GM10266 (cell line): Measurements from ENCODE around the gene PSD2.
A peak's percentile ranks its signal among the peaks of the same experiment; 100 is the strongest.

ENCODE experiments used
- DNase-seq: peaks from one replicate; pipeline ENCODE4 v3.0.0; 2012; ENCODE audit errors: extremely low spot score
- TF ChIP-seq, protein P1 (sequence below): IDR thresholded peaks from 2 replicates; pipeline ENCODE4 v1.5.1; 2012; ENCODE audit warnings: mild to moderate bottlenecking, low read depth; ENCODE audit not compliant: control insufficient read depth, insufficient read depth; ENCODE audit errors: missing control alignments

Gene PSD2

DNA sequence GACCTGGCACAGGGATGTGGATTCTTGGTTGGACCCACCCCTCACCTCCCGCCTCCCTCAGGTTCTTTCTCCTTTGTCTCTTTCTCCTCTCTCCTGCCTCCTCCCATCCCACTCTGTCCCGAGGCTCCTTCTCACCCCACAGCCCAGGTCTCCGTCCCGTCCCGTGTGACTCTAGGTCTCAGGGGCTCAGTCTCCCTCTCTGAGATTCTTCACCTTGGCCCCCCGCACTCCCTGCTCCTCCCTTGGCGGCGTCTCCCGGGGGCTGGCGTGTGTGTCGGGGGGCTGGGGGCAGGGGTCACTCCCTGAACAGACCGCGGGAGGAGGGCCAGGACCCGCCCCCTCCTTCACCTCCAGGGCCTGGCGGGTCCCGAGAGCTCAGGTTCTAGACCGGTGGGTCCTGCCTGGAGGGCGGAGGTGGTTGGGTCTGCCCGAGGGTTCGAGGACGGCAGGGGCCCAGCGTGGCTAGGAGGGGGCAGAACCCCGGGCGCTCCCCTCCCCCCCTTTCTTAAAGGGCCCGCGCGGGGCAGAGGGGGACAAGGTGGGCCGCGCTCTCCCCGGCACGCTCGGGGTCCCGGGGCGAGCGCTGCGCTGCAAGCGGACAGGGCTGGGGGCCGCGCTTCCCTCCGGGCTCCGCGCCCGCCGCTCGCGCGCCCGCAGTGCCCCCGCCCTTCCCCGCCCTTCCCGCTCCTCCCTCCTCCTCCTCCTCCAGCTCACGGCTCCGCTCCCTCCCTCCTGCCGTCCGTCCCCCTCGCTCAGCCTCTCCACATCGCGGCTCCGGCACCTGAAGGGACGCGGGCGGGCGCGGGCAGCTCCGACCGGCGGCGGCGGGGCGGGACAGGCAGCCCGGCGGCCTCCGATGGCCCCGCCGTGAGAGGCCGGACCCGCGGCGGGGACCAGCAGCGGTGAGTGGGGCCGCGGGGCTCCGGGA is at the start of gene PSD2:
PSD2 (plus strand) TSS at position 735 of the 928 bp plus-strand sequence. CDS start 13,633 bp downstream, outside the sequence.
- TF ChIP-seq, protein P1, sequence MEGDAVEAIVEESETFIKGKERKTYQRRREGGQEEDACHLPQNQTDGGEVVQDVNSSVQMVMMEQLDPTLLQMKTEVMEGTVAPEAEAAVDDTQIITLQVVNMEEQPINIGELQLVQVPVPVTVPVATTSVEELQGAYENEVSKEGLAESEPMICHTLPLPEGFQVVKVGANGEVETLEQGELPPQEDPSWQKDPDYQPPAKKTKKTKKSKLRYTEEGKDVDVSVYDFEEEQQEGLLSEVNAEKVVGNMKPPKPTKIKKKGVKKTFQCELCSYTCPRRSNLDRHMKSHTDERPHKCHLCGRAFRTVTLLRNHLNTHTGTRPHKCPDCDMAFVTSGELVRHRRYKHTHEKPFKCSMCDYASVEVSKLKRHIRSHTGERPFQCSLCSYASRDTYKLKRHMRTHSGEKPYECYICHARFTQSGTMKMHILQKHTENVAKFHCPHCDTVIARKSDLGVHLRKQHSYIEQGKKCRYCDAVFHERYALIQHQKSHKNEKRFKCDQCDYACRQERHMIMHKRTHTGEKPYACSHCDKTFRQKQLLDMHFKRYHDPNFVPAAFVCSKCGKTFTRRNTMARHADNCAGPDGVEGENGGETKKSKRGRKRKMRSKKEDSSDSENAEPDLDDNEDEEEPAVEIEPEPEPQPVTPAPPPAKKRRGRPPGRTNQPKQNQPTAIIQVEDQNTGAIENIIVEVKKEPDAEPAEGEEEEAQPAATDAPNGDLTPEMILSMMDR = no peak
- peak; percentile 59 for DNase-seq

DNA sequence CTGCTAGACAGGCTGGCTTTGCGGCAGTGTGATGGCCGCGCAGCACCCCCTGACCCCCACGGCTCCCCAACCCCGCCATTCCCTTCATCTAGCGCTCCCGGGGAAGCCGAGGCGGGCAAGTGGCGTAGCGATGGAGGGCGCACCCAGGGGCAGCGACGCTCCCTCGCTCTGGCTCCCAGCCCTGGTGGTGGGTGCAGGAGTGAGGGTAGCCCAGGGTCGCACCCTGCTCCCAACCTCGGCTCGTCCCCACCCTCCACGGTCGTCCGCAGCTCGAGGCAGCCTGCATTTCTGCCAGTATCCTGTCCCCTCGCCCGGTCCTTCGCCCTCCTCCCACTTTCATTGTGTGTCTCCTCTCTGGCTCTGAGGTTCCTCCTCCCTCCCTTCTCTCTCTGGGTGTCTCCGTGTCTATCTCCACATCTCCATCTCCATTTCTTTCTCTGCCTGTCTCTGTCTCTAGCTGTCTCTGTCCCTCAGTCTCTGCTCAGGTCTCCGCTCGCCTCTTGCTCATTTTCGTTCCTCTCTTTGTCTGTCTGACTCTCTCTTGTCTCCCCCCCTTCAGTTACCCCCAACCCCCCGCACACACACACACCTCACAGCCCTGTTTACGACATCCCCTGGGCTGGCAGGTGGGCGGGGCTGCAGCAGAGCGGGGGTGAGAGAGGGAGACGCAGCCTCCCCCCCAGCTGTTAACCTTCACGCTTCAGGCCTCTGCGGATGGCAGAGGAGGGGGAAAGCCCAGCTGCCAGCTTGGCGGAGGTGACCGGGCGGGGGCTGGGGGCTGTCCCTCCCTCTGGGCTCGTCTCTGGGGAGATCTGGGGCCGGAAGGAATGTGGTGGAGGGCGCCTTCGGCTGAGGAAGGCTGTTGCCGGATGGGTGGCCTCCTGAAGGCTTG is 48.7 kb upstream of the PSD2 start:
- peak; percentile 78 for DNase-seq
- TF ChIP-seq, protein P1 = no peak

DNA sequence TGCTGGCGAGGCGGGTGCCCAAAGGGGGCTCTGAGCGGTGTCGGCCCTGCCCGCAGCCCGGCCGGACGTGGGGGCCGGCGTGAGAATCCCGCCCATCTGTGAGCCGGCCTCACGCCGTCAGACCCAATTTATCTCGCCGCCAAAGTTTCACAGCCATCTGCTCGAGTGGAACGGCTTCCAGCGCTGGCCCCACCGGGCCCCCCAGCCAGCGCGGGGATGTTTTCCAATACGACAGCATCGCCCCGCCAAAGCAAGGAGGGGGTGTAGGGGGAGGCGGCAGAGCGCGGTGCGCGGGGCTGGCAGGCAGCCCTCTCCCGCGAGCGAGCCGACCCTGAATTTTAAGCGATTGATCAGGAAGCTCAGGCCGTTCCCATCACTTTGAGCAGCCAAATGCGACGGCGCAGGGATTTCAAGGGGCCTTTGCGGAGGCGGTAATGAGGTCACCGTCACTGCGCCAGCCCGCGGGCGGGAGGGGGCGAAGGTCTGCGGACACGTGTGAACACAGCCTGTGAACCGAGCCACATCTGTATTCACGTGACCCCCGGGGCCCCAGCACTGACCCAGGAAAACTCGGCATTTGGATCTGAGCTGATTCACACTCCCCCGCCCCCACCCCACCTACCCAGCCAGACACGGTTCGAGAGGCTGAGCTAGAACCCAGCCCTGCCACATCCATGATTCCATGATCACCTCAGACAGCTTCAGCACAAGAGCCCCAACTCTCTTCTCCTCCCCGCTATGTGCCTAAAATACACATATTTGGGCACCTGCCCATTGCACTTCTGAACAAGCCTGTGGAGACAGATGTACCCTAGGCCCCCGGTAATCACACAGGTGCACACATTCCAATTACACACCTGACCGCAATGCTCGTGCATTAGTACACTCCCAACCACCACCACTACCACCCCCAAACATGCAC is 47.8 kb upstream of the PSD2 start:
- DNase-seq = no peak
- TF ChIP-seq, protein P1 = no peak

DNA sequence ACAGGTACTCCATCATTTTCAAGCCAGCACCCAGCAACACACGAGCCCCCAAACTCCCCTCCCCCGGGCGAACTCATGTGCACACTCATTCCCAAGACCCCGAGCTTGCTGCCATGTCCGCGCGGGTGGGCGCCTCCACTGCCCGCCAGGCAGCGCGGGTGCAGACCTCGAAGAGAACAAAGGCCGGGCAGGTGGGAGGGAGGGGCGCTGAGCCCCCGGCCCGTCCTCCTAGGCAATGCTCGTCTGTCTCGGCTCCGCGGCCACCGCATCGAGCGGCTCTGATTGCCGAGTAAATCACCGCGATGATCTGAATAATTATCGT is 47.1 kb upstream of the PSD2 start:
- TF ChIP-seq, protein P1 = no peak
- no peak for DNase-seq

DNA sequence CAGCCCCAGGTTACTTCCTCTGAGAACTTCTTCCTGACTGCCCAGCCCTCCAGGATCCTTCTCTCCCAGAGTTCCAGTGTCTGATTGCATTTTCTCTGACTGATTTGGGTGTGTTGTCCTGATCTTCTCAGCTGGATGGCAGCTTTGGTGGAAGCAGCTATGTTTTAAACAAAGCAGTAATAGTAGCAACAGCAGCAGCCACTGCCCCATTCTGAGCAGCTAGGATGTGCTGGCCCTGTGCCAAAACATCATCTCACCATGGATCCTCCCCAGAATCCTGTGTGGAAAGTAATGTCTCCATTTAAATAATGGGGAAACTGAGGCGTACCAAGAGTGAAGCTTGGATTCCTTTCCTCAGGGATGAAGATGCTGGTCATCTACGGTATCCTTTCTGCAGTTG is 46.4 kb upstream of the PSD2 start:
- TF ChIP-seq, protein P1 = no peak
- no peak for DNase-seq

DNA sequence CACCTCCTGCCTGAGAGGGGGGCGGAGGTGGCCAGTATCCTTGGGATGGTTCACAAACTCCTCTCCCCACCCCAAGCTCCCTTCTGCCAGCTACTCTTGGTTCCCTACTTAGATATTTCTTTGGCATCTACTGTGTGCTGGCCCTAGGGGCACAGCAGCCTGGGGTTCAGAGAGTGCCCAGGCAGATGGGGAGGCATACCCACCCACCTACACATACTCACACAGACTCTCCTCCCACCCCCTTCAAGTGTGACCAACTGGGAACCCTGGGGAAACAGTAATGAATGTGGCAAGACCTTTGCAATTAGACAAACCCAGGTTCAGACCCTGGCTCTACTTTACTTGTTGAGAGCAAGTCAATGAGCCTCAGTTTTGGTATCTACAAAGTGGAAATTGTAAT is 44.4 kb upstream of the PSD2 start:
- TF ChIP-seq, protein P1 = no peak
- no peak for DNase-seq
